SK-N-SH treated with all-trans-retinoic acid at 6 μM for 48 hours (cell line): ENCODE data around the gene IFT27.

Experiments used
- ATAC-seq: fragments of 200-7000 bp; cut with Tn5 transposase; 3 replicates; pipeline ENCODE4 v1.9.1; 2020; ENCODE audit warnings: mild to moderate bottlenecking, moderate library complexity
- ARNTL ChIP-seq: fragments of 450-650 bp; formaldehyde crosslinking; IDR thresholded peaks from 2 replicates; pipeline ENCODE4 v1.5.0; 2020; ENCODE audit warnings: low read depth, mild to moderate bottlenecking, moderate library complexity, borderline replicate concordance
- BACH2 ChIP-seq: fragments of 250-450 bp; sonication (Bioruptor Pico); IDR thresholded peaks from 2 replicates; pipeline ENCODE4 v1.9.0; 2021; ENCODE audit warnings: mild to moderate bottlenecking, borderline replicate concordance
- CREB5 ChIP-seq: fragments of 250-450 bp; sonication (Bioruptor Pico); IDR thresholded peaks from 2 replicates; pipeline ENCODE4 v1.5.1; 2020; ENCODE audit warnings: low read depth, mild to moderate bottlenecking, moderate library complexity
- CSDC2 ChIP-seq: fragments of 250-450 bp; sonication (Bioruptor Pico); IDR thresholded peaks from 2 replicates; pipeline ENCODE4 v1.5.0; 2020; ENCODE audit warnings: mild to moderate bottlenecking, moderate library complexity
- ESRRG ChIP-seq: fragments of 250-450 bp; sonication (Bioruptor Pico); IDR thresholded peaks from 2 replicates; pipeline ENCODE4 v1.6.1; 2021; ENCODE audit warnings: mild to moderate bottlenecking
- ISL1 ChIP-seq: fragments of 250-450 bp; sonication (Bioruptor Pico); IDR thresholded peaks from 2 replicates; pipeline ENCODE4 v2.1.2; 2022; ENCODE audit warnings: mild to moderate bottlenecking, moderate library complexity
- PPARA ChIP-seq: fragments of 250-450 bp; sonication (Bioruptor Pico); IDR thresholded peaks from 2 replicates; pipeline ENCODE4 v1.5.0; 2020; ENCODE audit warnings: mild to moderate bottlenecking, borderline replicate concordance
- RARB ChIP-seq: fragments of 250-450 bp; sonication (Bioruptor Pico); IDR thresholded peaks from 2 replicates; pipeline ENCODE4 v1.8.0; 2021; ENCODE audit warnings: mild to moderate bottlenecking, moderate library complexity
- SNAI2 ChIP-seq: fragments of 250-450 bp; sonication (Bioruptor Pico); IDR thresholded peaks from 2 replicates; pipeline ENCODE4 v1.5.0; 2020; ENCODE audit warnings: mild to moderate bottlenecking, moderate library complexity
- TCF4 ChIP-seq: fragments of 250-450 bp; sonication (Bioruptor Pico); IDR thresholded peaks from 2 replicates; pipeline ENCODE4 v1.8.0; 2021; ENCODE audit warnings: mild to moderate bottlenecking, moderate library complexity, borderline replicate concordance
- TOX ChIP-seq: fragments of 250-450 bp; sonication (Bioruptor Pico); IDR thresholded peaks from 2 replicates; pipeline ENCODE4 v1.8.0; 2021; ENCODE audit warnings: mild to moderate bottlenecking, moderate library complexity, borderline replicate concordance
- ZC3H10 ChIP-seq: fragments of 250-450 bp; sonication (Bioruptor Pico); IDR thresholded peaks from 2 replicates; pipeline ENCODE4 v1.5.1; 2021; ENCODE audit warnings: mild to moderate bottlenecking, moderate library complexity
- ZFP30 ChIP-seq: fragments of 450-650 bp; formaldehyde crosslinking; IDR thresholded peaks from 2 replicates; pipeline ENCODE4 v1.5.0; 2022; ENCODE audit warnings: mild to moderate bottlenecking, moderate library complexity
- ZNF565 ChIP-seq: fragments of 450-650 bp; formaldehyde crosslinking; conservative IDR thresholded peaks from 2 replicates; pipeline ENCODE4 v1.5.0; 2020; ENCODE audit warnings: low read depth, mild to moderate bottlenecking, moderate library complexity
- ZNF70 ChIP-seq: fragments of 450-650 bp; formaldehyde crosslinking; IDR thresholded peaks from 2 replicates; pipeline ENCODE4 v1.5.0; 2020; ENCODE audit warnings: mild to moderate bottlenecking, moderate library complexity
- ZNF8 ChIP-seq: fragments of 450-650 bp; formaldehyde crosslinking; IDR thresholded peaks from 2 replicates; pipeline ENCODE4 v1.5.0; 2020; ENCODE audit warnings: mild to moderate bottlenecking, moderate library complexity
- TF ChIP-seq, protein P1 (sequence below): fragments of 250-450 bp; sonication (Bioruptor Pico); IDR thresholded peaks from 2 replicates; pipeline ENCODE4 v1.8.0; 2020; ENCODE audit warnings: mild to moderate bottlenecking, moderate library complexity, borderline replicate concordance
- TF ChIP-seq, protein P2 (sequence below): fragments of 250-450 bp; sonication (Bioruptor Pico); IDR thresholded peaks from 2 replicates; pipeline ENCODE4 v1.8.0; 2021; ENCODE audit warnings: low read depth, mild to moderate bottlenecking, moderate library complexity, borderline replicate concordance

The IFT27 gene

GRCh38 chr22:36790648-36791047 is 14.7 kb upstream of the IFT27 start:
- no peak for ATAC-seq
- no peak for TF ChIP-seq ARNTL (CRISPR knock-in tag)
- no peak for TF ChIP-seq ISL1 (CRISPR knock-in tag)
- TF ChIP-seq, protein P1, sequence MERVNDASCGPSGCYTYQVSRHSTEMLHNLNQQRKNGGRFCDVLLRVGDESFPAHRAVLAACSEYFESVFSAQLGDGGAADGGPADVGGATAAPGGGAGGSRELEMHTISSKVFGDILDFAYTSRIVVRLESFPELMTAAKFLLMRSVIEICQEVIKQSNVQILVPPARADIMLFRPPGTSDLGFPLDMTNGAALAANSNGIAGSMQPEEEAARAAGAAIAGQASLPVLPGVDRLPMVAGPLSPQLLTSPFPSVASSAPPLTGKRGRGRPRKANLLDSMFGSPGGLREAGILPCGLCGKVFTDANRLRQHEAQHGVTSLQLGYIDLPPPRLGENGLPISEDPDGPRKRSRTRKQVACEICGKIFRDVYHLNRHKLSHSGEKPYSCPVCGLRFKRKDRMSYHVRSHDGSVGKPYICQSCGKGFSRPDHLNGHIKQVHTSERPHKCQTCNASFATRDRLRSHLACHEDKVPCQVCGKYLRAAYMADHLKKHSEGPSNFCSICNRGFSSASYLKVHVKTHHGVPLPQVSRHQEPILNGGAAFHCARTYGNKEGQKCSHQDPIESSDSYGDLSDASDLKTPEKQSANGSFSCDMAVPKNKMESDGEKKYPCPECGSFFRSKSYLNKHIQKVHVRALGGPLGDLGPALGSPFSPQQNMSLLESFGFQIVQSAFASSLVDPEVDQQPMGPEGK (CRISPR knock-in tag) = no peak
- no peak for TF ChIP-seq TOX

- TF ChIP-seq ZNF70 (CRISPR knock-in tag) (no peak), ZFP30 (no peak)
- ATAC-seq = no peak
Measured at GRCh38 chr22:36787204-36787988, 11.5 kb upstream of the IFT27 start.

DNA sequence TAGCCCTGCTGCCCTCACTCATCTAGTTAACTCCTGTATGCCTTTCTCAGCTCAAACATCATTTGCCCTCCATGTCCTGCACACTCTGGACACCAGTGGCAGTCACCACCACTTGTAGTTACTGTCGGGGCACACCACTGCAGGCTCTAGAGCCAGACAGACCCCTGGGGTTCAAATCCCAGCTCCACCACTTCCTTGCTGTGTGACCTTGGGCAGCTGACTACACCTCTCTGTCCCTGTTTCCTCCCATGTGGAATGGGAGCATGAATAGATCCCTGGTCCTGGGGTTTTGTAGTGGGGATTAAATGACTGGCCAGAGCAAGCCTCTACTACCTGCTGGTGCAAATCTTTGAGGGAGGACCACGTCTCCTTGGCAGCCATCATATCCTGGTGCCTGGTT is 7.8 kb upstream of the IFT27 start:
- no peak for ATAC-seq
- TF ChIP-seq ZC3H10 (CRISPR knock-in tag) (no peak), ZNF70 (CRISPR knock-in tag) (no peak), ARNTL (CRISPR knock-in tag) (no peak), CREB5 (CRISPR knock-in tag) (no peak)
- TF ChIP-seq, protein P1 (CRISPR knock-in tag) = no peak
- TF ChIP-seq, protein P2, sequence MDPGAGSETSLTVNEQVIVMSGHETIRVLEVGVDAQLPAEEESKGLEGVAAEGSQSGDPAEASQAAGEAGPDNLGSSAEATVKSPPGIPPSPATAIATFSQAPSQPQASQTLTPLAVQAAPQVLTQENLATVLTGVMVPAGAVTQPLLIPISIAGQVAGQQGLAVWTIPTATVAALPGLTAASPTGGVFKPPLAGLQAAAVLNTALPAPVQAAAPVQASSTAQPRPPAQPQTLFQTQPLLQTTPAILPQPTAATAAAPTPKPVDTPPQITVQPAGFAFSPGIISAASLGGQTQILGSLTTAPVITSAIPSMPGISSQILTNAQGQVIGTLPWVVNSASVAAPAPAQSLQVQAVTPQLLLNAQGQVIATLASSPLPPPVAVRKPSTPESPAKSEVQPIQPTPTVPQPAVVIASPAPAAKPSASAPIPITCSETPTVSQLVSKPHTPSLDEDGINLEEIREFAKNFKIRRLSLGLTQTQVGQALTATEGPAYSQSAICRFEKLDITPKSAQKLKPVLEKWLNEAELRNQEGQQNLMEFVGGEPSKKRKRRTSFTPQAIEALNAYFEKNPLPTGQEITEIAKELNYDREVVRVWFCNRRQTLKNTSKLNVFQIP = no peak

DNA sequence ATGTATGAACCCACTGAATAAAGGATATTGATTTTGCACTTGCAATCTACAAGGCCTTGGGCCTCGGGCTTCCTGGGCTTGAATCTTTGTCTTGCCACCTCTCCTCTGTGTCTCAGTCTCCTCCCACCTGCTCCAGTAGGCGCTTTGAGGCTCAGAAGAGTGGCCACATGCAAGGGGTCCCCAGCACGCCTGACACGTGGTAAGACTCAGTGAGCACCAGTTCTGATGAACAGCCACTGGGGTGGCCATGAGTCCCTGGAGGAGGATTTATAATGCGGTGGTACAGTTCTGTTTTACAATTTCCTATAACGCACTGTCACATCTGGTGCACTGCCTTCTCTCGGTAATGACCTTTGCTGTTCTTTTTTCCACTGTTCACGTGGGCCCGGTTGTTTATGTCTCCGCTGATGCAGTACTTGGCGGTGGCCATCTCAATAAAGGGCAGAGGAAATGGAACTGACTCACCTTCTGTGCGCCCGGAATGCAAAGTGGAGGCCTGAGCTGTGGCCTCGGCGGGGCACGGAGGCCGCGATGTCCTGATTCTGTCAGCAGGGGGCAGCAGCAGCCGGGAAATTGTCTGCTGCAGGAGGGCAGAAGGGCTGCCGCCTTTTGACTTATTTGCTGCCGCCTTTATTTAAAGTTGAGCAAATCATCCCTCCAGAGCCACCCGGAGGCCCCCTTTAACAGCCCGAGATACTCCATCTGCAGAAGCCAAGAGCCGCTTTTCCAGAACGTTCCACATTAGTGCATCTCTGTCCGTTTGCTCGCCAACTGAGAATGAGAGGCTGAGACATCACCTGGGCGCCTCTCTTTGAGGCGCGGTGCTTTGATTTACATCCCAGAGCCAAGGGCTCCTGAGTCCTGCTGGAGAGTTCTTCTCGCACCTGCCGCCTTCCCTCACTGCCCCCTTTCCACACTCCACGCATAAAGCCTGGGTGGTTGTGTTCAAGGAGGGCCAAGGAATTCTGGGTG is 6.0 kb upstream of the IFT27 start:
- ATAC-seq = peak; percentile 97
- TF ChIP-seq, protein P1 (CRISPR knock-in tag) = no peak
- TF ChIP-seq ISL1 (CRISPR knock-in tag) (no peak), CREB5 (CRISPR knock-in tag) (no peak), SNAI2 (CRISPR knock-in tag) (no peak), ESRRG (CRISPR knock-in tag) (no peak), ZNF565 (CRISPR knock-in tag) (no peak), RARB (CRISPR knock-in tag) (no peak), PPARA (CRISPR knock-in tag) (no peak), TOX (no peak), ZNF8 (CRISPR knock-in tag) (no peak), TCF4 (no peak), CSDC2 (CRISPR knock-in tag) (no peak), ZFP30 (no peak), BACH2 (CRISPR knock-in tag) (no peak), ZNF70 (CRISPR knock-in tag) (no peak)
- TF ChIP-seq, protein P2 = no peak
